Transverse colon (tissue), 4 donors: ENCODE measurements around the gene LCNL1.

Experiments used
- EP300 ChIP-seq: sonication (generic); formaldehyde crosslinking; IDR thresholded peaks from one replicate; pipeline ENCODE4 v1.6.1; 2017; ENCODE audit warnings: antibody characterized with exemption, low read depth
- POLR2A ChIP-seq: fragments of 450-650 bp; IDR thresholded peaks from one replicate; pipeline ENCODE4 v1.6.1; 2016; ENCODE audit warnings: antibody characterized with exemption, mild to moderate bottlenecking, moderate library complexity
- POLR2AphosphoS5 ChIP-seq, 3 donors: sonication (generic); formaldehyde crosslinking; IDR thresholded peaks; one replicate each; pipeline ENCODE4 v1.6.1; 2016; ENCODE audit warnings: antibody characterized with exemption in 3 of 3
- TF ChIP-seq, protein P1 (sequence below), 5 experiments: fragments of 200-600 bp in 3 of 5; fragments of 450-650 bp in 2 of 5; sonication (generic) in 3 of 5; IDR thresholded peaks; 1 replicate in 2 of 5; 2 replicates in 3 of 5; pipeline ENCODE4 v1.5.1; 2016 to 2017; ENCODE audit warnings: antibody characterized with exemption in 5 of 5, inconsistent platforms in 3 of 5, mild to moderate bottlenecking in 2 of 5, moderate library complexity in 1 of 5

DNA sequence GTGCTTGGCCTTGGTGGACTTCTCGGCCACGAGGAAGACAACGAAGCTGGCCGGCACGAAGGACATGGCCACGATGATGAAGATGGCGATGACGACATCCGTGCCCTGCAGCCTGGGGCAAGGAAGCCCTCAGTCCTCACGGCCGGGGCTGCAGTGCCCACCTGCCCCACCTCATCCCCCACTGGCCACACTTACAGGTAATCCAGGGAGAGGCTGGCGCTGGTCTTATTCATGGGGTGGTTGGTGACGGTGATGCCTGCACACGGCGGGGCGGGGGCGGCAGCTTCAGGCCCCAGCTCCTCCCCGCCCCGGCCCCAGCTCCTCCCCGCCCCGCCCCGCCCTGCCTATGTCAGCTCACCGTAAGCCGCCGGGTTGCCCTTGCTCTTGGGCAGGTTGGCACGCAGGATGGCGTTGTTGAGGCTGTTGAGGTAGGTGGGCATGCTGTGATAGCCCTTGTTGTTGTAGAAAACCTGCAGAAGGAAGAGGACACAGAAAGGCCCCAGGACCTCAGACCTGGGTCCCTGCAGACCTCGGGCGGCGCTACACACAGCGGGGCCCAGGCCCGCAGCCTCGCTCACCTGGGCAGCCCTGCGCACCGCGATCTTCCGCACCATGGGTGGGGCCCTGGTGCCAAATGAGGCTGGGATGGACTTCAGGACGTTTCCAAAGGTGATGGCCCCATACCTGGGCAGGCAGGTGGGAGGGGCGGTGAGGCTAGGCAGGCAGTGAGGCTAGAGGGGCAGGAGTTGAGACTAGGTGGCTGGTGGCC is 29.3 kb downstream of the LCNL1 start:
- TF ChIP-seq POLR2A (no peak), POLR2AphosphoS5 (IDR thresholded peaks at IDR 0.05) (no peak), EP300 (no peak)
- TF ChIP-seq, protein P1, sequence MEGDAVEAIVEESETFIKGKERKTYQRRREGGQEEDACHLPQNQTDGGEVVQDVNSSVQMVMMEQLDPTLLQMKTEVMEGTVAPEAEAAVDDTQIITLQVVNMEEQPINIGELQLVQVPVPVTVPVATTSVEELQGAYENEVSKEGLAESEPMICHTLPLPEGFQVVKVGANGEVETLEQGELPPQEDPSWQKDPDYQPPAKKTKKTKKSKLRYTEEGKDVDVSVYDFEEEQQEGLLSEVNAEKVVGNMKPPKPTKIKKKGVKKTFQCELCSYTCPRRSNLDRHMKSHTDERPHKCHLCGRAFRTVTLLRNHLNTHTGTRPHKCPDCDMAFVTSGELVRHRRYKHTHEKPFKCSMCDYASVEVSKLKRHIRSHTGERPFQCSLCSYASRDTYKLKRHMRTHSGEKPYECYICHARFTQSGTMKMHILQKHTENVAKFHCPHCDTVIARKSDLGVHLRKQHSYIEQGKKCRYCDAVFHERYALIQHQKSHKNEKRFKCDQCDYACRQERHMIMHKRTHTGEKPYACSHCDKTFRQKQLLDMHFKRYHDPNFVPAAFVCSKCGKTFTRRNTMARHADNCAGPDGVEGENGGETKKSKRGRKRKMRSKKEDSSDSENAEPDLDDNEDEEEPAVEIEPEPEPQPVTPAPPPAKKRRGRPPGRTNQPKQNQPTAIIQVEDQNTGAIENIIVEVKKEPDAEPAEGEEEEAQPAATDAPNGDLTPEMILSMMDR (IDR thresholded peaks at IDR 0.05) = no peak
